IMR-90 (cell line): ENCODE data around the gene ROCK1.

ENCODE experiments used
- BHLHE40 ChIP-seq: fragments of 150-350 bp; IDR thresholded peaks from 2 replicates; pipeline ENCODE4 v1.6.1; 2016; ENCODE audit warnings: mild to moderate bottlenecking, low read depth, low read length
- CEBPB ChIP-seq: IDR thresholded peaks from 2 replicates; pipeline ENCODE4 v1.6.1; 2012; ENCODE audit warnings: low read depth, low read length, improper control_type of control experiment
- CHD1 ChIP-seq: IDR thresholded peaks from 2 replicates; pipeline ENCODE4 v1.6.1; 2012; ENCODE audit warnings: low read depth, low read length, improper control_type of control experiment
- MAFK ChIP-seq: IDR thresholded peaks from 2 replicates; pipeline ENCODE4 v1.6.1; 2012; ENCODE audit warnings: low read depth, low read length, improper control_type of control experiment
- MAZ ChIP-seq: IDR thresholded peaks from 2 replicates; pipeline ENCODE4 v1.6.1; 2012; ENCODE audit warnings: low read depth, mild to moderate bottlenecking, low read length, improper control_type of control experiment, moderate library complexity, borderline replicate concordance
- MXI1 ChIP-seq: IDR thresholded peaks from 2 replicates; pipeline ENCODE4 v1.6.1; 2012; ENCODE audit warnings: low read depth, mild to moderate bottlenecking, low read length, moderate library complexity, borderline replicate concordance
- NFE2L2 ChIP-seq: fragments of 150-350 bp; IDR thresholded peaks from 2 replicates; pipeline ENCODE4 v1.6.1; 2016; ENCODE audit warnings: low read depth, mild to moderate bottlenecking, low read length
- POLR2A ChIP-seq: IDR thresholded peaks from 2 replicates; pipeline ENCODE4 v1.6.1; 2012; ENCODE audit warnings: mild to moderate bottlenecking, low read depth, low read length
- RAD21 ChIP-seq: IDR thresholded peaks from 2 replicates; pipeline ENCODE4 v1.6.1; 2012; ENCODE audit warnings: low read length, improper control_type of control experiment
- RFX5 ChIP-seq: IDR thresholded peaks from 2 replicates; pipeline ENCODE4 v1.8.0; 2012; ENCODE audit warnings: low read depth, mild to moderate bottlenecking, low read length, moderate library complexity
- SMC3 ChIP-seq: fragments of 150-350 bp; IDR thresholded peaks from 2 replicates; pipeline ENCODE4 v1.6.1; 2016; ENCODE audit warnings: low read depth, mild to moderate bottlenecking, antibody characterized with exemption, low read length, moderate library complexity
- TF ChIP-seq, protein P1 (sequence below): conservative IDR thresholded peaks from 2 replicates; pipeline ENCODE4 v1.5.1; 2012; ENCODE audit warnings: mild to moderate bottlenecking, low read depth, low read length, improper control_type of control experiment
- TF ChIP-seq, protein P2 (sequence below): fragments of 150-350 bp; IDR thresholded peaks from 2 replicates; pipeline ENCODE4 v1.6.1; 2017; ENCODE audit warnings: mild to moderate bottlenecking, antibody characterized with exemption, low read length, low read depth
- TF ChIP-seq, protein P3 (sequence below): fragments of 150-350 bp; IDR thresholded peaks from 2 replicates; pipeline ENCODE4 v1.6.1; 2016; ENCODE audit warnings: low read depth, mild to moderate bottlenecking, low read length, moderate library complexity, borderline replicate concordance

DNA sequence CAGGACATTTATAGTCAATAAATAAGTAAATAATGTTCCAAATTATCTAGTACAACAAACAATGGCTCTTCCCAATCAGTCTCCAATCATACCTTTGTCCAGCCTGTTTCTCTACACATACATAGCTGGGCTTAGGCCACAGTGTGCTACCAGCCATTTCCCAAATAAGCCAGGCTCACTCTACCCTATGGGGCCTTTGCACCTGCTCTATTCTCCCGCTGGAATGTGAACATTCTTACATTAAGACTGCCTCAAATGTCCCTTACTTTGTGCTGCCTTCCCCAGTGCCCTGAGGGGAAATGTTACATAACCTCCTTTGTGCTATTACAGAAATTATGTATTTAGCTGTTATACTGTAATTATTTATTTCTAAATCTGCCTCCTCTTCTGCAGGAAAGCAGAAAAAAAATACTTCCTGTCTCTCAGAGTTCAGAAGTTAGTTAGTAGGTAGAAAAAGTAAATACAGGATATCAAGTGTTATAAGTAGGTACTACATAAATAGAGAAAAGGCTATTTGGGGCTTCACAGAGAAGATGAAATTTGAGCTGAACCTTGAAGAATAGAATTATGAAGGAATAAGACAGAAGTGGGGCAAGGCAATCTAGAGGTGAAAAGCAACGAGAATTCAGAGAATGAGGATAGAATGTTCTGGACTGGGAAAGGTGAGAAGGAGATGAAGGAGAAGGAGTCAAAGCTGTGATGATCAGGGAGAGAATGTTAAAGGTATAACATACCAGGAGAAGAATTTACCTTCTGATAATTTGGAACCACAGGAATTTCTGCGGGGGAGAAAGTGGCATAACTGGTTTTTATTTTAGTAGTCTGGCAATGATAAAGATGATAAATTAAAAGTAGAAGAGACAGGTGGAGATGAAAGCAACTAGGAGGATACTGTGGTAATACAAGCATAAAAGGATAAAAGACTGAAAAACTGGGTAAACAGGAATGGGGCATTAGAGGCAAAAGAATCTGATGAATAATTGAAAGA lies 37.0 kb downstream of the ROCK1 start:
- TF ChIP-seq RFX5 = no peak
- TF ChIP-seq, protein P1, sequence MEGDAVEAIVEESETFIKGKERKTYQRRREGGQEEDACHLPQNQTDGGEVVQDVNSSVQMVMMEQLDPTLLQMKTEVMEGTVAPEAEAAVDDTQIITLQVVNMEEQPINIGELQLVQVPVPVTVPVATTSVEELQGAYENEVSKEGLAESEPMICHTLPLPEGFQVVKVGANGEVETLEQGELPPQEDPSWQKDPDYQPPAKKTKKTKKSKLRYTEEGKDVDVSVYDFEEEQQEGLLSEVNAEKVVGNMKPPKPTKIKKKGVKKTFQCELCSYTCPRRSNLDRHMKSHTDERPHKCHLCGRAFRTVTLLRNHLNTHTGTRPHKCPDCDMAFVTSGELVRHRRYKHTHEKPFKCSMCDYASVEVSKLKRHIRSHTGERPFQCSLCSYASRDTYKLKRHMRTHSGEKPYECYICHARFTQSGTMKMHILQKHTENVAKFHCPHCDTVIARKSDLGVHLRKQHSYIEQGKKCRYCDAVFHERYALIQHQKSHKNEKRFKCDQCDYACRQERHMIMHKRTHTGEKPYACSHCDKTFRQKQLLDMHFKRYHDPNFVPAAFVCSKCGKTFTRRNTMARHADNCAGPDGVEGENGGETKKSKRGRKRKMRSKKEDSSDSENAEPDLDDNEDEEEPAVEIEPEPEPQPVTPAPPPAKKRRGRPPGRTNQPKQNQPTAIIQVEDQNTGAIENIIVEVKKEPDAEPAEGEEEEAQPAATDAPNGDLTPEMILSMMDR = no peak
- TF ChIP-seq POLR2A = no peak
- TF ChIP-seq NFE2L2 = no peak
- TF ChIP-seq, protein P2, sequence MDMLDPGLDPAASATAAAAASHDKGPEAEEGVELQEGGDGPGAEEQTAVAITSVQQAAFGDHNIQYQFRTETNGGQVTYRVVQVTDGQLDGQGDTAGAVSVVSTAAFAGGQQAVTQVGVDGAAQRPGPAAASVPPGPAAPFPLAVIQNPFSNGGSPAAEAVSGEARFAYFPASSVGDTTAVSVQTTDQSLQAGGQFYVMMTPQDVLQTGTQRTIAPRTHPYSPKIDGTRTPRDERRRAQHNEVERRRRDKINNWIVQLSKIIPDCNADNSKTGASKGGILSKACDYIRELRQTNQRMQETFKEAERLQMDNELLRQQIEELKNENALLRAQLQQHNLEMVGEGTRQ = no peak
- TF ChIP-seq MAFK = no peak
- TF ChIP-seq, protein P3, sequence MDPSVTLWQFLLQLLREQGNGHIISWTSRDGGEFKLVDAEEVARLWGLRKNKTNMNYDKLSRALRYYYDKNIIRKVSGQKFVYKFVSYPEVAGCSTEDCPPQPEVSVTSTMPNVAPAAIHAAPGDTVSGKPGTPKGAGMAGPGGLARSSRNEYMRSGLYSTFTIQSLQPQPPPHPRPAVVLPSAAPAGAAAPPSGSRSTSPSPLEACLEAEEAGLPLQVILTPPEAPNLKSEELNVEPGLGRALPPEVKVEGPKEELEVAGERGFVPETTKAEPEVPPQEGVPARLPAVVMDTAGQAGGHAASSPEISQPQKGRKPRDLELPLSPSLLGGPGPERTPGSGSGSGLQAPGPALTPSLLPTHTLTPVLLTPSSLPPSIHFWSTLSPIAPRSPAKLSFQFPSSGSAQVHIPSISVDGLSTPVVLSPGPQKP = no peak
- TF ChIP-seq MXI1 = no peak
- no peak for TF ChIP-seq RAD21
- no peak for TF ChIP-seq BHLHE40
- TF ChIP-seq CEBPB = no peak
- TF ChIP-seq SMC3 = no peak
- no peak for TF ChIP-seq CHD1
- TF ChIP-seq MAZ = no peak
